Measurements from ENCODE around the gene GULP1.

- no peak for TF ChIP-seq EP300 (conservative IDR thresholded peaks at IDR 0.05; ENCODE audit: poor library complexity, severe bottlenecking)
- TF ChIP-seq TAF1 (IDR thresholded peaks at IDR 0.05; ENCODE audit: low read depth): no peak
Observed at GRCh38 chr2:188601391-188601790, 309.7 kb downstream of the GULP1 start.

Data from neural cell (in vitro differentiated cells).